Measurements from ENCODE around the gene COMMD6.

The COMMD6 gene

DNA sequence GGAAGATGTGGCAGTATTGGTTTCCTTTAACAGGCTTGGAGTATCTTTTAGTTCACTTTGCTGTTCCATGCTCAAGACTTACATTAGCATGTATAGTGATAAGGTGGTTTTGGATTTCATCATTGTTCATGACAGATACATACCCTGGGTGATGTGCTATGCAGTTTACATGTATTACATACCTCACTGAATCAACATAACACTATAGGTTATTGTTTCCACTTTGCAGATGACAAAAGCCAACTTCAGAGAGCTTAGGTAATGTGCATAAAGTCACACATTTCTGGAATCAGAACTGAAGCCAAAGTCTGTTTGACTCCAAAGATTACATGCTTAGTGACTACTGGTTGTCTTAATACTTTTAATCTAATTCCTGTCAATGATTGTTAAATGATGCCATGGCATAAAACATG lies 7.1 kb downstream of the COMMD6 start:
- TF ChIP-seq, protein P1, sequence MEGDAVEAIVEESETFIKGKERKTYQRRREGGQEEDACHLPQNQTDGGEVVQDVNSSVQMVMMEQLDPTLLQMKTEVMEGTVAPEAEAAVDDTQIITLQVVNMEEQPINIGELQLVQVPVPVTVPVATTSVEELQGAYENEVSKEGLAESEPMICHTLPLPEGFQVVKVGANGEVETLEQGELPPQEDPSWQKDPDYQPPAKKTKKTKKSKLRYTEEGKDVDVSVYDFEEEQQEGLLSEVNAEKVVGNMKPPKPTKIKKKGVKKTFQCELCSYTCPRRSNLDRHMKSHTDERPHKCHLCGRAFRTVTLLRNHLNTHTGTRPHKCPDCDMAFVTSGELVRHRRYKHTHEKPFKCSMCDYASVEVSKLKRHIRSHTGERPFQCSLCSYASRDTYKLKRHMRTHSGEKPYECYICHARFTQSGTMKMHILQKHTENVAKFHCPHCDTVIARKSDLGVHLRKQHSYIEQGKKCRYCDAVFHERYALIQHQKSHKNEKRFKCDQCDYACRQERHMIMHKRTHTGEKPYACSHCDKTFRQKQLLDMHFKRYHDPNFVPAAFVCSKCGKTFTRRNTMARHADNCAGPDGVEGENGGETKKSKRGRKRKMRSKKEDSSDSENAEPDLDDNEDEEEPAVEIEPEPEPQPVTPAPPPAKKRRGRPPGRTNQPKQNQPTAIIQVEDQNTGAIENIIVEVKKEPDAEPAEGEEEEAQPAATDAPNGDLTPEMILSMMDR (IDR thresholded peaks at IDR 0.05; ENCODE audit: insufficient read depth, low read depth, low read length, missing control alignments) = no peak
- DNase-seq (ENCODE audit: low read depth) = no peak
- no peak overlapping the region for H3K4me3 ChIP-seq (ENCODE audit: low read length)

- DNase-seq (ENCODE audit: low read depth) = no peak
- H3K4me3 ChIP-seq (ENCODE audit: low read length) = no peak overlapping the region
- TF ChIP-seq, protein P1 (IDR thresholded peaks at IDR 0.05; ENCODE audit: insufficient read depth, low read depth, low read length, missing control alignments) = no peak
Measured at GRCh38 chr13:75521956-75522355, 15.7 kb downstream of the COMMD6 start.

DNA sequence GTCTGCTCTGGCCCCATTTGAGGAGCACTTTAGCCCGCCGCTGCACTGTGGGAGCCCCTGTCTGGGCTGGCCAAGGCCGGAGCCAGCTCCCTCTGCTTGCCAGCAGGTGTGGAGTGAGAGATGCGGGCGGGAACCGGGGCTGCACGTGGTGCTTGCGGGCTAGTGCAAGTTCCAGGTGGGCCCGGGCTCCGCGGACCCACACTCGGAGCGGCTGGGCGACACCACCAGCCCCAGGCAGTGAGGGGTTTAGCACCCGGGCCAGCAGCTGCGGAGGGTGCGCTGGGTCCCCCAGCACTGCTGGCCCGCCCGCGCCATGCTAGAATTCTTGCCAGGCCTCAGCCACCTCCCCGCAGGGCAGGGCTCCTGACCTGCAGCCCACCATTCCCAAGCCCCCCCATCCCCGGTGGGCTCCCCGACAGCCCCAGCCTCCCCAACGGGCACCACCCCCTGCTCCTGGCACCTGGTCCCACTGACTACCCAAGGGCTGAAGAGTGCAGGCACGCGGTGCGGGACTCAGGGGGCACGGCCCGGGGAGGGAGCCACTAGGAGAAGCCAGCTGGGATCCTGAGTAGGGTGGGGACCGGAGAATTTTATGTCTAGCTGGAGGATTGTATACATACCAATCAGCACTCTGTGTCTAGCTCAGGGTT lies 19.1 kb downstream of the COMMD6 start:
- H3K4me3 ChIP-seq (ENCODE audit: low read length) = no peak overlapping the region
- no peak for DNase-seq (ENCODE audit: low read depth)
- TF ChIP-seq, protein P1 (IDR thresholded peaks at IDR 0.05; ENCODE audit: insufficient read depth, low read depth, low read length, missing control alignments) = no peak

GRCh38 chr13:75514080-75514995 lies 23.3 kb downstream of the COMMD6 start:
- DNase-seq (ENCODE audit: low read depth) = no peak

GRCh38 chr13:75513271-75513670 lies 24.4 kb downstream of the COMMD6 start:
- no peak for DNase-seq (ENCODE audit: low read depth)
- no peak overlapping the region for H3K4me3 ChIP-seq (ENCODE audit: low read length)
- TF ChIP-seq, protein P1 (IDR thresholded peaks at IDR 0.05; ENCODE audit: insufficient read depth, low read depth, low read length, missing control alignments) = no peak

More at GRCh38 chr13:75514080-75514995, 23.3 kb downstream of the COMMD6 start:
- H3K4me3 ChIP-seq (ENCODE audit: low read length) = no peak overlapping the region
- TF ChIP-seq, protein P1 (IDR thresholded peaks at IDR 0.05; ENCODE audit: insufficient read depth, low read depth, low read length, missing control alignments) = no peak

GRCh38 chr13:75512253-75512652 lies 25.4 kb downstream of the COMMD6 start:
- no peak for DNase-seq (ENCODE audit: low read depth)
- H3K4me3 ChIP-seq (ENCODE audit: low read length) = no peak overlapping the region
- TF ChIP-seq, protein P1 (IDR thresholded peaks at IDR 0.05; ENCODE audit: insufficient read depth, low read depth, low read length, missing control alignments) = no peak

Measured in epithelial cell of esophagus (primary cell).